Common myeloid progenitor, CD34-positive (primary cell): Measurements from ENCODE around the gene CTAG2.

Experiments
- CTCF ChIA-PET: fragments of 350-600 bp; sonication (Branson Sonifier 250); formaldehyde crosslinking; loops from one replicate; lab custom pipeline; 2021; ENCODE audit warnings: antibody characterized with exemption; lab: Charles Lee
- POLR2A ChIA-PET: fragments of 350-600 bp; sonication (Branson Sonifier 250); formaldehyde crosslinking; loops from one replicate; lab custom pipeline; 2021; ENCODE audit warnings: antibody characterized with exemption; lab: Charles Lee
- DNase-seq, 3 donors: peaks; one replicate each; pipeline versions ENCODE4 v3.0.0 to v3.0.0-alpha.2; 2013
- H3K27ac ChIP-seq, 2 experiments: 1 replicate in 1 of 2; 2 replicates in 1 of 2; pipeline ENCODE4 v1.7.0; 2013; ENCODE audit warnings: inconsistent platforms in 2 of 2, low read length in 2 of 2, mild to moderate bottlenecking in 2 of 2, low read depth in 1 of 2, moderate library complexity in 1 of 2; ENCODE audit not compliant: severe bottlenecking in 2 of 2, insufficient read depth in 1 of 2, poor library complexity in 1 of 2
- H3K27me3 ChIP-seq, 5 experiments: replicated peaks in 2 of 5; 1 replicate in 3 of 5; 2 replicates in 2 of 5; pipeline versions ENCODE4 v1.6.1 to v1.7.0; 2013; ENCODE audit warnings: low read length in 4 of 5, mild to moderate bottlenecking in 2 of 5, moderate library complexity in 2 of 5, inconsistent platforms in 1 of 5; ENCODE audit not compliant: insufficient read depth in 5 of 5, control insufficient read depth in 4 of 5
- H3K36me3 ChIP-seq, 4 experiments: 1 replicate in 2 of 4; 2 replicates in 2 of 4; pipeline versions ENCODE4 v1.6.1 to v1.7.0; 2013; ENCODE audit warnings: low read length in 3 of 4, control low read depth in 1 of 4, mild to moderate bottlenecking in 1 of 4; ENCODE audit not compliant: control insufficient read depth in 4 of 4, insufficient read depth in 4 of 4
- H3K4me1 ChIP-seq, 4 experiments: 1 replicate in 3 of 4; 2 replicates in 1 of 4; pipeline versions ENCODE4 v1.6.1 to v1.7.1; 2013; ENCODE audit warnings: low read length in 3 of 4, mild to moderate bottlenecking in 3 of 4, control low read depth in 1 of 4, inconsistent platforms in 1 of 4, moderate library complexity in 1 of 4; ENCODE audit not compliant: control insufficient read depth in 4 of 4, insufficient read depth in 4 of 4; ENCODE audit errors: control extremely low read depth in 1 of 4
- H3K4me3 ChIP-seq, 7 experiments: 1 replicate in 4 of 7; 2 replicates in 3 of 7; pipeline versions ENCODE4 v1.5.1 to v1.7.0; 2013; ENCODE audit warnings: mild to moderate bottlenecking in 7 of 7, low read length in 6 of 7, moderate library complexity in 6 of 7, inconsistent platforms in 2 of 7, low read depth in 2 of 7, control low read depth in 1 of 7; ENCODE audit not compliant: insufficient read depth in 4 of 7, control insufficient read depth in 1 of 7; ENCODE audit errors: extremely low read depth in 1 of 7
- H3K9me3 ChIP-seq, 5 experiments: 1 replicate in 4 of 5; 2 replicates in 1 of 5; pipeline versions ENCODE4 v1.6.1 to v1.7.1; 2013; ENCODE audit warnings: low read length in 4 of 5, mild to moderate bottlenecking in 2 of 5, inconsistent platforms in 1 of 5, low read depth in 1 of 5, moderate library complexity in 1 of 5; ENCODE audit not compliant: control insufficient read depth in 4 of 5, insufficient read depth in 2 of 5; ENCODE audit errors: control extremely low read depth in 1 of 5
- WGBS: methylation state at CpG from one replicate; pipeline ENCODE4 v1.1.5; 2013; ENCODE audit not compliant: insufficient coverage; 5-methylcytosine and 5-hydroxymethylcytosine counted together

Gene CTAG2

GRCh38 chrX:154607370-154607769 is 46.0 kb downstream of the CTAG2 start:
- H3K27ac ChIP-seq: no peak overlapping the region
- H3K4me1 ChIP-seq: peaks cover 0 to 15% (median 5%) of the 10 kb centered on the region in 4 experiments
- ChIA-PET CTCF (no interaction called here), POLR2A (no interaction called here)
- peak in 2 of 3 donors; percentile 36 to 44 for DNase-seq
- no peaks in the 10 kb centered on the region for H3K27me3 ChIP-seq
- WGBS: 94% methylated on average over 4 of the region's 6 CpGs
- no peak overlapping the region for H3K4me3 ChIP-seq
- no peaks in the 10 kb centered on the region for H3K9me3 ChIP-seq
- no peaks in the 10 kb centered on the region for H3K36me3 ChIP-seq

- ChIA-PET CTCF (no interaction called here), POLR2A (no interaction called here)
- 92% methylated on average over 5 of the region's 6 CpGs for WGBS
- no peak for DNase-seq
- Histone ChIP-seq H3K27me3 (no peaks in the 10 kb centered on the region), H3K9me3 (no peaks in the 10 kb centered on the region), H3K4me1 (peaks cover 0 to 15% (median 5%) of the 10 kb centered on the region in 4 experiments), H3K27ac (no peak overlapping the region), H3K4me3 (no peak overlapping the region), H3K36me3 (no peaks in the 10 kb centered on the region)
Measured at GRCh38 chrX:154605566-154605965, 47.8 kb downstream of the CTAG2 start.

GRCh38 chrX:154603438-154604430 is 49.6 kb downstream of the CTAG2 start:
- Histone ChIP-seq H3K27me3 (no peaks in the 10 kb centered on the region), H3K4me3 (no peak overlapping the region), H3K4me1 (peaks cover 0 to 26% (median 16%) of the 10 kb centered on the region in 4 experiments), H3K9me3 (no peaks in the 10 kb centered on the region), H3K27ac (no peak overlapping the region), H3K36me3 (no peaks in the 10 kb centered on the region)
- DNase-seq: peak; percentile 56 to 91 (median 88)
- WGBS: 85% methylated on average over 9 of the region's 13 CpGs
- ChIA-PET POLR2A (no interaction called here), CTCF (no interaction called here)

GRCh38 chrX:154602766-154603437 is 50.5 kb downstream of the CTAG2 start:
- no peak for DNase-seq
- Histone ChIP-seq H3K27me3 (no peaks in the 10 kb centered on the region), H3K4me1 (peaks cover 0 to 26% (median 16%) of the 10 kb centered on the region in 4 experiments), H3K27ac (no peak overlapping the region), H3K9me3 (no peaks in the 10 kb centered on the region), H3K36me3 (no peaks in the 10 kb centered on the region), H3K4me3 (no peak overlapping the region)
- POLR2A ChIA-PET: no interaction called here
- whole genome bisulfite sequencing: 90% methylated on average over 16 of the region's 18 CpGs
- CTCF ChIA-PET: no interaction called here

GRCh38 chrX:154602226-154602625 is 51.2 kb downstream of the CTAG2 start:
- POLR2A ChIA-PET: no interaction called here

More at GRCh38 chrX:154602226-154602625, 51.2 kb downstream of the CTAG2 start:
- H3K27ac ChIP-seq: no peak overlapping the region
- H3K9me3 ChIP-seq: no peaks in the 10 kb centered on the region
- H3K4me3 ChIP-seq: no peak overlapping the region
- H3K36me3 ChIP-seq: no peaks in the 10 kb centered on the region
- DNase-seq: no peak
- H3K27me3 ChIP-seq: no peaks in the 10 kb centered on the region
- H3K4me1 ChIP-seq: peaks cover 0 to 26% (median 16%) of the 10 kb centered on the region in 4 experiments
- CTCF ChIA-PET: no interaction called here
- 80% methylated on average over 12 of the region's 13 CpGs for WGBS
